Measurements from ENCODE around the gene ASAP2.

The ASAP2 gene

GRCh38 chr2:9230051-9230802, 23.6 kb downstream of the ASAP2 start:
- DNase-seq (ENCODE audit: low read depth, low spot score): no peak

GRCh38 chr2:9230881-9231280, 24.3 kb downstream of the ASAP2 start:
- DNase-seq (ENCODE audit: low read depth, low spot score): no peak

- no peak for DNase-seq (ENCODE audit: low read depth, low spot score)
These were observed 24.9 kb downstream of the ASAP2 start for GRCh38 chr2:9231291-9232165.

- DNase-seq (ENCODE audit: low read depth, low spot score): no peak
These were observed 25.5 kb downstream of the ASAP2 start for GRCh38 chr2:9232166-9232479.

GRCh38 chr2:9232886-9233285, 26.3 kb downstream of the ASAP2 start:
- DNase-seq (ENCODE audit: low read depth, low spot score): no peak

- DNase-seq (ENCODE audit: low read depth, low spot score): no peak
These were observed 28.1 kb downstream of the ASAP2 start for GRCh38 chr2:9234680-9235146.

GRCh38 chr2:9235147-9236044, 28.8 kb downstream of the ASAP2 start:
- no peak for DNase-seq (ENCODE audit: low read depth, low spot score)

- no peak for DNase-seq (ENCODE audit: low read depth, low spot score)
These were observed 29.4 kb downstream of the ASAP2 start for GRCh38 chr2:9236045-9236344.

- DNase-seq (ENCODE audit: low read depth, low spot score): no peak
These were observed 30.3 kb downstream of the ASAP2 start for GRCh38 chr2:9236867-9237266.

GRCh38 chr2:9237831-9238230, 31.2 kb downstream of the ASAP2 start:
- DNase-seq (ENCODE audit: low read depth, low spot score): no peak

GRCh38 chr2:9238591-9239326, 32.1 kb downstream of the ASAP2 start:
- no peak for DNase-seq (ENCODE audit: low read depth, low spot score)

GRCh38 chr2:9239616-9240015, 33.0 kb downstream of the ASAP2 start:
- no peak for DNase-seq (ENCODE audit: low read depth, low spot score)

GRCh38 chr2:9240745-9241144, 34.1 kb downstream of the ASAP2 start:
- DNase-seq (ENCODE audit: low read depth, low spot score): no peak

GRCh38 chr2:9241233-9241632, 34.6 kb downstream of the ASAP2 start:
- DNase-seq (ENCODE audit: low read depth, low spot score): no peak

GRCh38 chr2:9243357-9243756, 36.7 kb downstream of the ASAP2 start:
- no peak for DNase-seq (ENCODE audit: low read depth, low spot score)

- no peak for DNase-seq (ENCODE audit: low read depth, low spot score)
These were observed 38.5 kb downstream of the ASAP2 start for GRCh38 chr2:9244985-9245544.

GRCh38 chr2:9247177-9247576, 40.6 kb downstream of the ASAP2 start:
- no peak for DNase-seq (ENCODE audit: low read depth, low spot score)

GRCh38 chr2:9247786-9248185, 41.2 kb downstream of the ASAP2 start:
- DNase-seq (ENCODE audit: low read depth, low spot score): no peak

GRCh38 chr2:9248363-9248762, 41.8 kb downstream of the ASAP2 start:
- no peak for DNase-seq (ENCODE audit: low read depth, low spot score)

GRCh38 chr2:9249020-9249800, 42.6 kb downstream of the ASAP2 start:
- no peak for DNase-seq (ENCODE audit: low read depth, low spot score)
